ENCODE data around the gene C16orf54. TPM values are rescaled to one million over a fixed set of nuclear protein-coding genes. Genes with fewer than 3 reads are reported as not detected.

Gene C16orf54
- total and polyA plus RNA-seq, 9 of the 15 experiments (the other 6 are each of a cell fraction or from before 2014, with no cell fraction given), result 0.09 TPM; not detected in 8

- no peak for TF ChIP-seq TFE3 (CRISPR knock-in tag; IDR thresholded peaks at IDR 0.05)
- TF ChIP-seq DEAF1 (CRISPR knock-in tag; IDR thresholded peaks at IDR 0.05), result no peak
- no peak for TF ChIP-seq HEY1 (CRISPR knock-in tag; IDR thresholded peaks at IDR 0.05; ENCODE audit: borderline replicate concordance)
- no peak for TF ChIP-seq SAFB2 (IDR thresholded peaks at IDR 0.05; ENCODE audit: borderline replicate concordance, low read depth, low read length, severe bottlenecking)
- TF ChIP-seq TAF15 (IDR thresholded peaks at IDR 0.05; ENCODE audit: low read depth, low read length), result no peak
- no peak for TF ChIP-seq PHF8 (IDR thresholded peaks at IDR 0.05; ENCODE audit: borderline replicate concordance, low read length)
- TF ChIP-seq GATAD2A (IDR thresholded peaks at IDR 0.05), result no peak
- no peak for TF ChIP-seq EZH2 (IDR thresholded peaks at IDR 0.05; ENCODE audit: borderline replicate concordance, low read depth, low read length)
- no peak for TF ChIP-seq CHD4 (IDR thresholded peaks at IDR 0.05; ENCODE audit: insufficient read depth, insufficient replicate concordance, low read depth, low read length, poor library complexity, severe bottlenecking)
- no peak for TF ChIP-seq E2F4 (CRISPR knock-in tag; IDR thresholded peaks at IDR 0.05; ENCODE audit: low read depth)
- TF ChIP-seq ARID1B (IDR thresholded peaks at IDR 0.05), result peak; percentile 53
- peak; percentile 75; the same call in 1 of the 2 replicates for TF ChIP-seq EHMT2 (IDR thresholded peaks at IDR 0.05)
- TF ChIP-seq SUPT5H (IDR thresholded peaks at IDR 0.05), result no peak
- TF ChIP-seq HINFP (tag; conservative IDR thresholded peaks at IDR 0.05; ENCODE audit: low read depth), result no peak
- TF ChIP-seq GTF2B (IDR thresholded peaks at IDR 0.05; ENCODE audit: extremely low read depth, insufficient read length), result no peak
- TF ChIP-seq ZNF384 (IDR thresholded peaks at IDR 0.05; ENCODE audit: low read depth, low read length), result no peak
- no peak for TF ChIP-seq STAT6 (CRISPR knock-in tag; IDR thresholded peaks at IDR 0.05)
Measured at GRCh38 chr16:29699324-29700219, 46.2 kb downstream of the C16orf54 start (continued).
